Right ventricle myocardium superior (tissue), 1 donor: ENCODE data around the gene WDR26. TPM values are rescaled to one million over a fixed set of nuclear protein-coding genes. Genes with fewer than 3 reads are reported as not detected.
"Not testable (repeated sequence)": the region's sequence is repeated elsewhere in the genome, so short reads cannot be mapped to it uniquely, and the experiment has no call there.

ENCODE experiments used
- ATAC-seq: fragments of 200-7000 bp; cut with Tn5 transposase; one replicate; pipeline ENCODE4 v1.9.1; 2020; ENCODE audit warnings: mild to moderate bottlenecking; ENCODE audit not compliant: poor library complexity
- DNase-seq: peaks from one replicate; pipeline ENCODE4 v3.0.0-alpha.2; 2020
- intact Hi-C: fragments of 100-400 bp; cut with DNase I; formaldehyde crosslinking; loops from one replicate; pipeline ENCODE4 v1.11.2; 2022
- total RNA-seq: library from RNA; stranded (reverse); fragmentation: NEBNext Ultra II Directional; extraction: Animal tissue kit (Norgen Biotek cat#: 25700); gene quantifications from one replicate; pipeline ENCODE4 v1.2.1, GENCODE V29; 2021
- donor health status: DM: no; HTN: yes; CAD: no; lungs with severe emphysema.

WDR26 gene
- total RNA-seq, 1 donor from 2014 or later, result 53.0 TPM

DNA sequence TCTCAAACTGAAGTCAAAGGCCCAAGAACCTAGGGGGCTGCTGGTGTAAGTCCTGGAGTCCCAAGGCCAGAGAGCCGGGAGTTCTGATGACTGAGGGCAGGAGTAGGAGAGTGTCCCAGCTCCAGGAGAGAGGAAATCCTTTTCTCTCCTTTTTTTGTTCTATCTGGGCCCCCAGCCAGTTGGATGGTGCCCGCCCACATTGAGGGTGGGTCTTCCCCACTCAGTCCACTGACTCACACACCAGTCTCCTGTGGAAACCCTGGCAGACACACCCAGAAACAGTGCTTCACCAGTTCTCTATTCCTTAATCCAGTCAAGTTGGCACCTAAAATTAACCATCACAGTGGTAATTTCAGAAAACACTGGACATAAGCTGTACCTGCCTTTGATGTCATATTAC lies 12.7 kb upstream of the WDR26 start:
- ATAC-seq (peak; percentile 53), DNase-seq (peak; percentile 52)
- intact Hi-C loops, result no loop called here

DNA sequence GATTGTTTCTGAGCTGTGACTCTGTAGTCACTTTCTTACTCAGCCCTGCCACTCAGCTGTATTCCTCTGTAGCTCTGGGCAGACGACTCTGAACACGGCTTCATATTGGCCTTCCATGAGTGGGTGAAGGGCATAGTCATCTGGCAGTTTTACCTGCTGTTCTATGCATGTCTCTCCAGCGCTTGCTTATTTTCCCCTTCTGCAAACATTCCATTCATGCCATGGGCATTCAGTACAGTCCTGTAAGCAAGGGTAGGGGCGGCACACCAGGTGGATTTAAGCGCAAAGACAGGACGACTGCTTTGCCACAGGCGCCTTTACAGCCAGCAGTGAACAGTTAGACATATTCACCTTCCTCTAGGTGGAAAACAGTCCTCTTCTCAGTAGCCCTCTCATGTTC lies 4.4 kb upstream of the WDR26 start:
- intact Hi-C loops, result no loop called here
- no peak for DNase-seq
- ATAC-seq, result no peak

DNA sequence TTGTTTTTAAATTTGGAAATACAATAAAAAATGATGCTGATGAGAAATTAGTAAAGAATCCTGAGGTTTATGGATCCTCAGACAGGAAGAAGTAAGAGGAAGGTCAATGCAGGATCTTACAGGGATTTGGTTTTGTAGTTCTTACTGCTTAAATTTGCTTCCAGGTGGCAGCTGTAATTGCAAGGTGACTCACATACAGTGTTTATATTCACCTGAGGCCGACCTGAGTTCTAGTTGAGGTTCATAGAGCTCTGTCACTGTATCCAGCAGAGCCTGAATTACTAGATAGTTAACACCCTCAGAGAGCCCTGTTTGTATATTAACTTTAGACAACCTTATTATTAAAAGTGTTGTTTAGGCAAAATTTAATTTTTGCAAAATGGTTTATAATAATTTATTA lies 1.4 kb upstream of the WDR26 start:
- ATAC-seq, result no peak
- no peak for DNase-seq
- intact Hi-C loops, result no loop called here

DNA sequence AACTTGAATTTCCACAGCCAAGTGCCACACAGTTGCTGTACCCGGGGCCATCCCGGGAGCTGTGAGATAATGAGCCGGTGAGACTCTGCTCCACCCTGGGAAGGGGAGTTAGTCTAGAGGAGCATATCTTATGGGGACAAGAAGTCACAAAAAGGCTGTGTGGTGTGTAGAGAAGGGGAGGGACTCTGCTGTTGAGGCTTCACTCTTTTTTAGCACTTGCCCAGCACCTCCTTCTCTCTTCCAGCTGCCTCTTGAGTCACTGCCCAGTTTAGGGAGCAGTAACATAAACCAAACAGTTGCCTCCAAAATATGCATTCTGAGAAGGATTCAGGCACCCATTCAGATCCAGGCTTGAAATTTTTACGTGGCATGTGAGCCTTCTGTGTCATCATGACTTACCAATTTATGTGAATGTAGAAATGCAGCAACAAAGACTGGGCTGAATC lies 744 bp upstream of the WDR26 start:
- peak; percentile 22 for ATAC-seq

DNA sequence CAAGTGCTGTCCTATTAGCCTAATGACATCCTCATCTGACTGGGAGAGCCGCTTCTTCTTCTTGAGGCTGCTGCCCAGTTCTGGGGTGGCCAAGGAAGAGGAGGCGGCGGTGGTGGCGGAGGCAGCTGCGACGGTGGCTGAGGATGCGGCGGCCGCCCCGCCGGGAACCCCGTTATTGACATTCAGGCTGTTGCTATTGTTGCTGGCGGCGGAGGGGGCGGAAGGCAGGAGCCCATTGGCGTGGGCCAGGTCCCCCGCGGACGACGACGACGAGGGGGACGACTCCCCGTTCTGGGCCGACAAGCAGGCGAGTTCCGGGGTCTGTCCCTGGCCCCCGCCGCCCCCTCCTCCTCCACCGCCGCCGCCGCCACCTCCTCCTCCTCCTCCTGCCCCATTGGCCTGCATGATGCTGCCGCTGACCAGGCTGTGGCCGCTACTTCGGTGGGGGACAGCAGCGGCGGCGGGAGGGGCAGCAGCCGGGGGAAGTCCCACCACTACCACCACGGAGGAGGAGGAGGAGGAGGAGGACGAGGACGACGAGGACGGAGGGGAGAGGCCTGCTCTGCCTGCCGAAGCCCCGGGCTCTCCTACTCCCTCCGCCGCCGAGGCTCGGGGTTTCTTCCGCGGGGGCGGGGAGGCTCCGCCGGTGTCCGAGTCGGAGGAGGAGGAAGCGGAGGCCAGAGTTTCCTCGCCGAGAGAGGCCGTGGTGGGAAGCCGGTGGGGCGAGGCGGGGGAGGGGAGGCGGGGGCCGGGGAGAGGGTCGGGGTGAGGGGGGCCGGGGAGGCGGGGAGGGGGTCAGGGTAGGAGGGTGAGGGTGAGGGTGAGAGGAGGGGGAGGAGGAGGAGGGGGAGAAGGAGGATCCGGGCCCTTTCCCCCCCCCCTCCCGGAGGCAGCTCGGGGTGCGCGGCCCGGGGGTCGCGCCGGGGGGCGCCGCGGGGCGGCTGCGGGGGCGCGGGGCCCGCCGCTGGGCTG lies 610 bp downstream of the WDR26 start:
- DNase-seq, result peak; percentile 59
- ATAC-seq, result peak; percentile 26
- intact Hi-C loops, result no loop called here

More for the DNA sequence above, 744 bp upstream of the WDR26 start:
- no peak for DNase-seq
- intact Hi-C loops, result no loop called here

DNA sequence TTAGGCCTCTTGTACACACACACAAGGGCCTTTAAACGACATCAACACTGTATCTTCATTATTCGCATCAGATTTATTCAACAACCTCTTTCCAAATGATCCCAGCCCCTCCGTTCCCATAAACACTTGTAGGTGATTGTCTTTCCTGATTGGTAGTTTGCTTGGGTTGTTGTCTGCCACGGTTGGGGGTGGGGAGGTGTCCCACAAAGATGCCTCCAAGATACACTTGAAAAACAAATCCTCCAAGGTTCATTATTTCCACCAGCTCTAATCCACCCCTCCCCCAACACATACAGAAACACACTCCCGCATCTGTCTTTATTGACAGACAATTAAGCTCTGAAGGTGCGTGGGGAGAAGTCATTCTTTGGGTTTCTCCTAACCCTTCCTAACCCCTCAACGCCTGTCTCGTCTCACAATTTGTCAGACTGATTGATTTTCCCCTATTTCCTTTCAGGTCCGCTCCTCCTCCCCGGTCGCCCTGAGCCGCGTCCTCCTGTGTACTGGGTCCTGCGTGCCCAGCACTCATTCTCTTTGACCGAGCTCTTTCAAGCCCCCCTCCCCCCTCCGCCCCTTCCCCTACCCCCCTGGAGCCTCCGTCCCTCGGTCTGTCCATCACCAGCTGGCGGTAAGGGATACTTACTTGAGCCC lies 1.4 kb downstream of the WDR26 start:
- intact Hi-C loops, result no loop called here
- no peak for DNase-seq
- peak; percentile 10 for ATAC-seq

DNA sequence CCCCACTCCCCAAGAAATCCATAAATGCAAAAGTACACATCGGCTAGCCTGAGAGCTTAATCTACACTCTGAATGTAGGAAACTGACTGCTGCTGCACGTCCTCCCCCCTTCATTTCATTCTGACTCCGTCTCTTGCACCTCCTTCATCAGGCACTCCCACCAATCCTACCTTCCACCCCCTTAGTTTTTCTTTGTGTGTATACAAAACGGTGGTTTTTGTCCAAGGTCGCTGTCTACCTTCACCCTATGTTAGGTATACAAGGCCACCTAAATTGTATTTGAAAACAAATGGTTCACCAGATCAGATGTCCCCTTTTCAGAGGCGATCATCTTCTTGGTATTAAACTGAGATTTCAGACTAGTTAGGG lies 1.9 kb downstream of the WDR26 start:
- intact Hi-C loops, result no loop called here
- peak; percentile 19 for ATAC-seq
- DNase-seq, result no peak

DNA sequence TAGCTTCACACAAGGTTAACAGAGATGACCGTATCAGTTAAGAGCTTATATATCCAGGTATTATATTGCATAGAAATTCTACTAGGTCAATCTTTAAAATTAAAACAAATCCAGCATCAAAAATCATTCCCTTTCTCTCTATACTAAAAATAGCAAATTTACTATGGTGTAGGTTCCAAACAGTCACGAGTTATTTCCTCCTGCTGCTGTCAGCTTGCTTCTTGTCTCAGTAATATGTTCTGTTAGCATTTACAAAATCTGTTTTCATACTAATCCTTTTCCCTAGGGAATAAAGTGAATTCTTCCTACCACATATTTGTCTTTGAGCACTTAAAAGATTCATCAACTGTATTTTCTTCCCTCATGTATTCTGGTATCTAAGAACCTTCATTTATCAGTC lies 2.5 kb downstream of the WDR26 start:
- DNase-seq, result no peak
- no peak for ATAC-seq
- intact Hi-C loops, result no loop called here

DNA sequence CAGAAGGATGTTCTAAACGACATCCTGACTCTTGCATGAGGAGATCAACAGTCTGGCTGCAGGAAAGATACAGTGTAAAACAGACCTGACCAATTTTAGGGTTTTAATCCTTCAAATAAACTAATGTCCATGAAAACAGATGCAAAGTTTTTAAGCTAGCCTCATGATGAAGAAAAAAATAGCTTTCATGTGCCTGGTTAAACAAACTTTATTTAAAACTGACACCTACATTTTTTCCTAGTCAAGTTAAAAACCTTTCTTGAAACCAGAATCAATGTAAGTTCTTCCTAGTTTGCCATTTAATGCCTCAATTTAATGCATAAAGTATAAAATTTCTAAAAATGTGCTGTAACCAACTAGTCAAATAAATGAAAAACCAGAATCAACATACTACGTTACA lies 2.9 kb downstream of the WDR26 start:
- intact Hi-C loops, result no loop called here
- DNase-seq (no peak), ATAC-seq (no peak)

DNA sequence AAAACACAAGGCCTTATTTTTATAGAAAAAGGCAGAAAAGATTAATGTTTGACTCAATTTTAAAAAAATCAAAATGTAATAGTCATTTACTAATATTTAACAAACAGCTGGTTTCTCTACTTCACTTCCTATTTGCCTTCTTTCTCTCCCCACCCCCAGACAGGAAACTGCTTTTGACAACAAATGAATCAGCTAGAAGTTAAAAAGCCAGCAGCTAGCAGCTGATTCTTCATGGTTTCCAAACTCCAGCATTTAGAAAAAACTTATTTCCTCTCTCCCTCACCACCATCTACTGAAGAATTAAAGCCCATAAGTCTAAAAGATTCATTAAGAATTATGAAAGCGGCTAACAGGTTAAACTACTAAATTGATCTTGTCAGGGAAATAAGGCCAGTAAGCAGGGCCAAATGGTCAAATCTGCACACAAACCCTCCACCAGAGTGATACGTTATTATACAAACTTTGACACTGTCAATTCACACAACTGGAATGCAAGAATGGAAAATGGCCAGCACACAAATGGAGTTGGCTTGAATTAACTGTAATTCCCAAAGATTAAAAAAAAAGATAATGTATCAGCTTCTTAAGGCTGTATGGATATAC lies 4.0 kb downstream of the WDR26 start:
- intact Hi-C loops, result no loop called here
- ATAC-seq (no peak), DNase-seq (no peak)

DNA sequence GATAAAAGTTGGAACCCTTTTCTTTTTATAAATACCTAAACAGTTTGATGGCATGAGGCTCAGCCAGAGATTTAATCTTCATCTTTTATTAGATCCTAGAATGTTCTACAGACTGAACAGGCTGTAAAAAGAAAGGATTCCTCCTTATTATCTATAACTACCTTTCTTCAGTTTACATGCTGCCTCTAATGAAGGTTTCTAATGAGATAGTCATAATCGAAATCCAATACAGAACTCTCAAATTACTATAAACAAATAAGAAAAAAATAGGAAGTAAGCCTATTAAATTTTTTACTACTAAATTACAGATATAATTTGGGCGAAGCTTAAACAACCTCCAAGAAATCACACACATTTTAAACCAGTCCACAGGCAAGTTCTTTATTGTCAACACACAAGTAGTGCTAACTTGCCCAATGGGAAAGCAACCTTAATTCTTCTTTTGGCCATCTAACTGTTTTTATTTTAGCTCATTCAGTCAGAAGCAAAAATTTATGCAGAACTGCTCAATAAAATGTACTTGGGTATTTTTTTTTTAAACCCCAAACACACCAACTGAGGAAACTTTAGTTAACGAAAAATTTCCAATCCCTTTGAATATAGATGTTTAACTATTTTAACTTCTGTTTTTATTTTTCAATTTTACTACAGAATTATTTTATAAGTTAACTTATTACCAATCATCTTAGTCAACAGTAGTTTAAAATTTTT lies 4.8 kb downstream of the WDR26 start:
- no peak for ATAC-seq

DNA sequence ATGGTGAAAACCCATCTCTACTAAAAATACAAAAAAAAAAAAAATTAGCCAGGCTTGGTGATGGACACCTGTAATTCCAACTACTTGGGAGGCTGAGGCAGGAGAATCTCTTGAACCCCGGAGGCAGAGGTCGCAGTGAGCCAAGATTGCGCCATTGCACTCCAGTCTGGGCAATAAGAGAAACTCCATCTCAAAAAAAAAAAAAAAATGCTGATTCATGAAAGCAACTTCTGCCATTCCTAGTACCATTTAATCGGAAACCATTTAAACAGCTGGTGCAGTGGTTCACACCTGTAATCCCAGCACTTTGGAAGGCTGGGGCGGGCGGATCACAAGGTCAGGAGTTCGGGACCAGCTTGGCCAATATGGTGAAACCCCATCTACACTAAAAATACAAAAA lies 5.9 kb downstream of the WDR26 start:
- not testable (repeated sequence) for ATAC-seq, DNase-seq

More for the DNA sequence above, 4.8 kb downstream of the WDR26 start:
- intact Hi-C loops, result no loop called here
- DNase-seq, result no peak

DNA sequence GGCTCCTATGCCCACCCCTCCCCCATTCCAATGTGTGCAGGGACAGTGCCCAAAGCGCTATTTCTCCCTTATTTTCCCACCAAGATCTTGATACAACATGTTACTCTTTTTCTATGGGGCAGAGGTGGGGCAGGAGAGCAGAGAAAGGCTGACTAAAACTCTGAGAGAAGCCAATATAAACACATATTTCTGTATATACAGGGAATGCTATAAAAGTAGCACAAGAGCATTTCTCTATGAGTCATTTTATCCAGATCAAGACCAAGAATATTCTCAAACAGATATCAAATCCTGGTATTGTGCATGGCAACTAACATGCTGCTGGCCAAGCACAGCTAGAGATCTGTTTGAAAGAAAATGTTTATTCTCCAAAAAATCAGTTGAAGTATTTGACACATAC lies 7.3 kb downstream of the WDR26 start:
- ATAC-seq (no peak), DNase-seq (no peak)
- intact Hi-C loops, result no loop called here

More for the DNA sequence above, 5.9 kb downstream of the WDR26 start:
- intact Hi-C loops, result not testable (repeated sequence)

DNA sequence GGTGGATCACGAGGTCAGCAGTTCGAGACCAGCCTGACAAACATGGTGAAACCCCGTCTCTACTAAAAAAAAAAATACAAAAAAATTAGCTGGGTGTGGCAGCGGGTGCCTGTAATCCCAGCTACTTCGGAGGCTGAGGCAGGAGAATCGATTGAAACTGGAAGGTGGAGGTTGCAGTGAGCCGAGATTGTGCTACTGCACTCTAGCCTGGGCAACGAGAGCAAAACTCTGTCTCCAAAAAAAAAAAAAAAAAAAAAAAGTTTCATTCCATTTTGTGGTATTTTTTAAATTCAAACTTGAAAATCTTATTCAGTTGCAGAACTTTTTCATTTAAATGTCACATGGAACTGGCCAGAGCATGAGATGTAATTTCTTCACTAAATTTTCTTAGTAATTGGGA lies 7.7 kb downstream of the WDR26 start:
- ATAC-seq, intact Hi-C loops, DNase-seq: not testable (repeated sequence)

DNA sequence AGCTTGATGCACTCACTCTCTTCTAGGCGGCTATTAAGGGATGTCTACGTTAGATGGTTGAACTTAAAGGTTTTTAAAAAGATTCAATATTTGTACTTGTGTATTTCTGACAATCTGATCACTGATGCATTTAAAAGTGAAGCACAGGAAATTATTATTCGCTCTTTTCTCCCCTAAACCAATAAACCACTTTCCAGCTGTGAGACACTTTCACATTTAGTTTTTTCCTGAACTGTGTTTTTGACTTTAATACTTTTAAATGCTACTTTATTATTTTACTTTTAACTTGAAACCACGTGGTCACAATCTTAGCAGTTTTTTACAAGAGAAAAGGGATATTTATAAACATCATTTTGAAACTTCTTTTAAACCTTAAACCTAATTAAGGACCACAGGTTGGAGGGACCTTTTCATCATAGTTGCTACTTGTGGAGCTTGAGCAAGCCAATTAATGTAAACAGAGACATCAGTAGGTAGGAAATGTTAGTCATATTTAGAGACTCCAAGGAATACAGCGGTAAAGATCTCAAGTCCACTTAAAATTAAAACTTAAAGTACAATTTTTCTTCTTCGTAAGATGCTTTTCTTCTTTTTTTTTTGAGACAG lies 9.2 kb downstream of the WDR26 start:
- intact Hi-C loops, result no loop called here
- no peak for ATAC-seq
- no peak for DNase-seq

DNA sequence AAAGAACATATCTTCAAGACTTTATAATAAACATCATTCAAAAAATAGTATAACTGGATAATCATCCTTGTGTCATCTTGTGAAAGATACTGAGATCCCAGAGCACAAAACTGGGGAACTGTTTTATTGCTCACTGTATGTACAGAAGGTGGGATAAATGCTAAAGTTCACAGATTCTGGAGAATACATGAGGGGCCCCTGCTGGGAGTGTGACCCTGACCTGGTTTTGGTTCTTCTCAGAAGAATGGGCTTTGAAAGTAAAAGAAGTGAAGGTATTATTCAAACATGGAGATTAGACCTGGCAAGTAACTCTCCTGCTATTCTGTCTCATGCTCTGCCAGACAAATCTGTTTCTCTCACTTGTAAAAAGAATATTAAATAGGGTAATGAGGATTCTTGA lies 14.5 kb downstream of the WDR26 start:
- no peak for DNase-seq
- ATAC-seq, result no peak
- intact Hi-C loops, result no loop called here

DNA sequence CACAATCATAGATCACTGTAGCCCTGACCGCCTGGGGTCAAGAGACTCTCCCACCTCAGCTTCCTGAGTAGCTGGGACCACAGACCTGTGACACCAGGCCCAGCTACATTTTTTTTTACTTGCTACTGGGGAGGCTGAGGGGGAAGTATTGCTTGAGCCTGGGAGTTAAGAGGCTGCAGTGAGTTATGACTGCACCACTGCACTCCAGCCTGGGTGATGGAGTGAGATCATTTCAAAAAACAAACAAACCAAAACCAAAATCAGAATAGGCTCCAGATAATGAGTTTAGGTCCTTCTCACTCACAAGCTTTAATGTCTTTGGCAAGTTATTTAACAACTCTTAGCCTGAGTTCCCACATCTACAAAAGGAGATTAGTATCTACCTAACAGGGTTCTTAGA lies 22.8 kb downstream of the WDR26 start:
- ATAC-seq, result no peak
- intact Hi-C loops, result no loop called here

DNA sequence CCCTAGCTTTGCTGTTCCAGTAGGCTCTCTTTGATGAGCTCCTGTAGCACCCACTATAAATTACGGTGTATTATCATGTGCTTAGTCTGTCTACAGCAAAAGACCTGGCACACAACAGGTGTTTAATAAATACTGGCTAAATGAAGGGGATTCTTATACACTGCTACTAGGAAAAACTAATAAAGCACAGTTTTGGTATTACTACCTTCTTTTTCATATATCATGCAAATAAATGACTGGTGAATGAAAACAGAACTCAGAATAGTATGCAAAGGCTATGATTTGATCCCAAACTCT lies 26.4 kb downstream of the WDR26 start:
- DNase-seq, result no peak
- ATAC-seq, result no peak
- intact Hi-C loops, result no loop called here

More for the DNA sequence above, 22.8 kb downstream of the WDR26 start:
- no peak for DNase-seq
